ENCODE results near the gene SORL1. TPM values are rescaled to one million over a fixed set of nuclear protein-coding genes. Genes with fewer than 3 reads are reported as not detected.
A peak's percentile ranks its signal among the peaks of the same experiment; 100 is the strongest.

SORL1 gene
- total RNA-seq, 4 donors from 2014 or later, result 12.1 to 42.8 (median 21.0) TPM

- no peaks in the 10 kb centered on the region for H3K36me3 ChIP-seq
- H3K4me1 ChIP-seq, result peaks cover 41% of the 10 kb centered on the region
- no peak for DNase-seq (ENCODE audit: low spot score in 2 of 2)
- H3K27me3 ChIP-seq, result no peaks in the 10 kb centered on the region
- TF ChIP-seq POLR2A (IDR thresholded peaks at IDR 0.05) (no peak), POLR2AphosphoS5 (IDR thresholded peaks at IDR 0.05) (no peak), EP300 (IDR thresholded peaks at IDR 0.05) (no peak), CTCF (IDR thresholded peaks at IDR 0.05) (no peak)
- H3K27ac ChIP-seq, result peak overlapping the region; percentile 39
- no peak overlapping the region for H3K4me3 ChIP-seq
- WGBS, result 40% methylated on average over 2 of the region's 2 CpGs
- H3K9me3 ChIP-seq, result no peaks in the 10 kb centered on the region
These were observed 34.5 kb upstream of the SORL1 start for GRCh38 chr11:121417607-121418006.

- Histone ChIP-seq H3K9me3 (no peaks in the 10 kb centered on the region), H3K27me3 (no peaks in the 10 kb centered on the region), H3K4me1 (peaks cover 41% of the 10 kb centered on the region), H3K36me3 (no peaks in the 10 kb centered on the region), H3K4me3 (no peak overlapping the region), H3K27ac (no peak overlapping the region)
- TF ChIP-seq CTCF (IDR thresholded peaks at IDR 0.05) (no peak), POLR2AphosphoS5 (IDR thresholded peaks at IDR 0.05) (no peak), EP300 (IDR thresholded peaks at IDR 0.05) (no peak), POLR2A (IDR thresholded peaks at IDR 0.05) (no peak)
- DNase-seq (ENCODE audit: low spot score in 2 of 2), result no peak
- WGBS, result 66% methylated on average over 7 of the region's 7 CpGs
These were observed 33.4 kb upstream of the SORL1 start for GRCh38 chr11:121418625-121419114.

GRCh38 chr11:121419836-121420235, 32.3 kb upstream of the SORL1 start:
- DNase-seq (ENCODE audit: low spot score in 2 of 2), result no peak
- no peak overlapping the region for H3K27ac ChIP-seq

GRCh38 chr11:121420398-121420797, 31.7 kb upstream of the SORL1 start:
- H3K27me3 ChIP-seq, result no peaks in the 10 kb centered on the region
- no peak overlapping the region for H3K4me3 ChIP-seq
- no peak overlapping the region for H3K27ac ChIP-seq
- H3K4me1 ChIP-seq, result peaks cover 41% of the 10 kb centered on the region
- no peak for TF ChIP-seq EP300 (IDR thresholded peaks at IDR 0.05)
- TF ChIP-seq CTCF (IDR thresholded peaks at IDR 0.05), result no peak
- no peak for TF ChIP-seq POLR2A (IDR thresholded peaks at IDR 0.05)
- no peak for TF ChIP-seq POLR2AphosphoS5 (IDR thresholded peaks at IDR 0.05)
- no peaks in the 10 kb centered on the region for H3K36me3 ChIP-seq
- 85% methylated on average over 2 of the region's 2 CpGs for WGBS
- H3K9me3 ChIP-seq, result no peaks in the 10 kb centered on the region
- DNase-seq (ENCODE audit: low spot score in 2 of 2), result no peak

More at GRCh38 chr11:121419836-121420235, 32.3 kb upstream of the SORL1 start:
- TF ChIP-seq POLR2AphosphoS5 (IDR thresholded peaks at IDR 0.05) (no peak), POLR2A (IDR thresholded peaks at IDR 0.05) (no peak), CTCF (IDR thresholded peaks at IDR 0.05) (no peak), EP300 (IDR thresholded peaks at IDR 0.05) (no peak)
- Histone ChIP-seq H3K9me3 (no peaks in the 10 kb centered on the region), H3K4me1 (peaks cover 41% of the 10 kb centered on the region), H3K4me3 (no peak overlapping the region), H3K36me3 (no peaks in the 10 kb centered on the region), H3K27me3 (no peaks in the 10 kb centered on the region)
- 47% methylated on average over 4 of the region's 4 CpGs for WGBS

GRCh38 chr11:121421149-121421901, 30.8 kb upstream of the SORL1 start:
- Histone ChIP-seq H3K27me3 (no peaks in the 10 kb centered on the region), H3K4me1 (peaks cover 34% of the 10 kb centered on the region), H3K36me3 (no peaks in the 10 kb centered on the region), H3K4me3 (no peak overlapping the region), H3K27ac (no peak overlapping the region), H3K9me3 (no peaks in the 10 kb centered on the region)
- 85% methylated on average over 4 of the region's 4 CpGs for WGBS
- TF ChIP-seq EP300 (IDR thresholded peaks at IDR 0.05) (no peak), POLR2AphosphoS5 (IDR thresholded peaks at IDR 0.05) (no peak), CTCF (IDR thresholded peaks at IDR 0.05) (no peak), POLR2A (IDR thresholded peaks at IDR 0.05) (no peak)
- DNase-seq (ENCODE audit: low spot score in 2 of 2), result no peak

Measured in suprapubic skin (tissue), 4 donors.